Mesendoderm (in vitro differentiated cells): Measurements from ENCODE around the gene GC.
A peak's percentile ranks its signal among the peaks of the same experiment; 100 is the strongest.
"Not testable (repeated sequence)": the region's sequence is repeated elsewhere in the genome, so short reads cannot be mapped to it uniquely, and the experiment has no call there.

Experiments
- DNase-seq: peaks from one replicate; pipeline ENCODE4 v3.0.0; 2013
- H2AK5ac ChIP-seq: 2 replicates; pipeline ENCODE4 v1.6.1; 2013; ENCODE audit warnings: low read length, inconsistent platforms
- H2BK120ac ChIP-seq: 2 replicates; pipeline ENCODE4 v1.6.1; 2013; ENCODE audit warnings: low read depth, mild to moderate bottlenecking, low read length, moderate library complexity, mixed read lengths
- H2BK15ac ChIP-seq: replicated peaks from 2 replicates; pipeline ENCODE4 v1.6.1; 2013; ENCODE audit warnings: low read depth, mild to moderate bottlenecking, moderate library complexity
- H2BK5ac ChIP-seq: 2 replicates; pipeline ENCODE4 v1.6.1; 2013; ENCODE audit warnings: low read length, inconsistent platforms
- H3K18ac ChIP-seq: 2 replicates; pipeline ENCODE4 v1.6.1; 2013; ENCODE audit warnings: mild to moderate bottlenecking, low read length, mixed read lengths
- H3K23ac ChIP-seq: one replicate; pipeline ENCODE4 v1.6.1; 2013; ENCODE audit warnings: low read length
- H3K27ac ChIP-seq: 2 replicates; pipeline ENCODE4 v1.5.1; 2013; ENCODE audit warnings: low read depth, mild to moderate bottlenecking, inconsistent platforms, low read length, moderate library complexity
- H3K27me3 ChIP-seq: 2 replicates; pipeline ENCODE4 v1.6.1; 2013; ENCODE audit warnings: low read length, control low read depth, mild to moderate bottlenecking, inconsistent platforms; ENCODE audit not compliant: insufficient read depth, poor library complexity
- H3K36me3 ChIP-seq: 2 replicates; pipeline ENCODE4 v1.6.1; 2013; ENCODE audit warnings: low read length, inconsistent platforms; ENCODE audit not compliant: control insufficient read depth, insufficient read depth
- H3K4ac ChIP-seq: one replicate; pipeline ENCODE4 v1.6.1; 2013; ENCODE audit warnings: low read depth, mild to moderate bottlenecking, low read length, moderate library complexity
- H3K4me1 ChIP-seq: 2 replicates; pipeline ENCODE4 v1.6.1; 2013; ENCODE audit warnings: low read depth, low read length, inconsistent platforms; ENCODE audit not compliant: control insufficient read depth
- H3K4me2 ChIP-seq: 2 replicates; pipeline ENCODE4 v1.6.1; 2013; ENCODE audit warnings: low read length
- H3K4me3 ChIP-seq: 2 replicates; pipeline ENCODE4 v1.5.1; 2013; ENCODE audit warnings: mild to moderate bottlenecking, low read length
- H3K56ac ChIP-seq: one replicate; pipeline ENCODE4 v1.6.1; 2013; ENCODE audit warnings: low read length
- H3K79me1 ChIP-seq: 2 replicates; pipeline ENCODE4 v1.6.1; 2013; ENCODE audit warnings: low read length, inconsistent platforms
- H3K79me2 ChIP-seq: 2 replicates; pipeline ENCODE4 v1.6.1; 2013; ENCODE audit warnings: mild to moderate bottlenecking, low read length; ENCODE audit not compliant: control insufficient read depth, insufficient read depth
- H3K9ac ChIP-seq: 2 replicates; pipeline ENCODE4 v1.6.1; 2013; ENCODE audit warnings: low read length, inconsistent platforms
- H4K5ac ChIP-seq: one replicate; pipeline ENCODE4 v1.6.1; 2013; ENCODE audit warnings: low read length
- H4K8ac ChIP-seq: one replicate; pipeline ENCODE4 v1.6.1; 2013; ENCODE audit warnings: low read depth, mild to moderate bottlenecking, control low read depth, low read length, moderate library complexity
- WGBS: extraction: QIAGEN DNeasy Blood & Tissue Kit; methylation state at CpG from one replicate; pipeline ENCODE4 v1.1.7; 2013; ENCODE audit warnings: low lambda C conversion rate, missing lambda C conversion rate; ENCODE audit not compliant: insufficient coverage; ENCODE audit errors: extremely low coverage; 5-methylcytosine and 5-hydroxymethylcytosine counted together

GC gene

GRCh38 chr4:71765350-71765749, 18.5 kb downstream of the GC start:
- Histone ChIP-seq H3K79me2 (no peaks in the 10 kb centered on the region), H3K4ac (no peak overlapping the region), H2BK5ac (no peak overlapping the region), H3K4me1 (no peaks in the 10 kb centered on the region), H4K5ac (no peak overlapping the region), H3K36me3 (no peaks in the 10 kb centered on the region), H3K27me3 (no peaks in the 10 kb centered on the region), H3K23ac (no peak overlapping the region), H4K8ac (no peak overlapping the region), H2BK15ac (no peak overlapping the region), H3K4me2 (no peak overlapping the region), H3K4me3 (no peak overlapping the region), H3K18ac (no peak overlapping the region), H2AK5ac (no peak overlapping the region), H2BK120ac (no peak overlapping the region), H3K56ac (no peak overlapping the region), H3K27ac (no peak overlapping the region), H3K9ac (no peak overlapping the region), H3K79me1 (no peaks in the 10 kb centered on the region)
- peak; percentile 23 for DNase-seq
- WGBS: no CpG with 5 or more reads among the region's 4 CpGs

GRCh38 chr4:71752383-71753042, 31.4 kb downstream of the GC start:
- WGBS: no CpG with 5 or more reads among the region's 5 CpGs
- no peak overlapping the region for H3K4me2 ChIP-seq
- no peak for DNase-seq

GRCh38 chr4:71749008-71749594, 34.8 kb downstream of the GC start:
- H3K79me2 ChIP-seq: no peaks in the 10 kb centered on the region
- no peak overlapping the region for H3K9ac ChIP-seq
- no peak overlapping the region for H3K56ac ChIP-seq
- no peak overlapping the region for H2BK5ac ChIP-seq
- H3K4ac ChIP-seq: no peak overlapping the region
- H3K4me1 ChIP-seq: no peaks in the 10 kb centered on the region
- H3K27me3 ChIP-seq: no peaks in the 10 kb centered on the region
- H4K8ac ChIP-seq: no peak overlapping the region
- H3K18ac ChIP-seq: no peak overlapping the region
- H3K27ac ChIP-seq: no peak overlapping the region
- no CpG with 5 or more reads among the region's 4 CpGs for WGBS
- H2BK120ac ChIP-seq: no peak overlapping the region
- no peak for DNase-seq
- no peaks in the 10 kb centered on the region for H3K36me3 ChIP-seq
- H3K23ac ChIP-seq: no peak overlapping the region
- H3K79me1 ChIP-seq: no peaks in the 10 kb centered on the region
- no peak overlapping the region for H2BK15ac ChIP-seq
- H3K4me3 ChIP-seq: no peak overlapping the region
- no peak overlapping the region for H2AK5ac ChIP-seq
- H4K5ac ChIP-seq: no peak overlapping the region
- no peak overlapping the region for H3K4me2 ChIP-seq

More at GRCh38 chr4:71752383-71753042, 31.4 kb downstream of the GC start:
- Histone ChIP-seq H3K9ac (no peak overlapping the region), H3K4ac (no peak overlapping the region), H3K23ac (no peak overlapping the region), H2BK120ac (no peak overlapping the region), H4K8ac (no peak overlapping the region), H3K18ac (no peak overlapping the region), H2AK5ac (no peak overlapping the region), H3K4me1 (no peaks in the 10 kb centered on the region), H3K79me2 (no peaks in the 10 kb centered on the region), H3K27ac (no peak overlapping the region), H2BK5ac (no peak overlapping the region), H3K27me3 (no peaks in the 10 kb centered on the region), H4K5ac (no peak overlapping the region), H3K56ac (no peak overlapping the region), H3K36me3 (no peaks in the 10 kb centered on the region), H2BK15ac (no peak overlapping the region), H3K79me1 (no peaks in the 10 kb centered on the region), H3K4me3 (no peak overlapping the region)

- Histone ChIP-seq H3K36me3 (no peaks in the 10 kb centered on the region), H2BK120ac (no peak overlapping the region), H4K5ac (no peak overlapping the region), H2BK5ac (no peak overlapping the region), H2AK5ac (no peak overlapping the region), H3K18ac (no peak overlapping the region), H3K56ac (no peak overlapping the region), H3K4me2 (no peak overlapping the region), H3K79me2 (no peaks in the 10 kb centered on the region), H3K27me3 (no peaks in the 10 kb centered on the region), H4K8ac (no peak overlapping the region), H3K4me3 (no peak overlapping the region), H3K4me1 (no peaks in the 10 kb centered on the region), H3K23ac (no peak overlapping the region), H3K79me1 (no peaks in the 10 kb centered on the region), H2BK15ac (no peak overlapping the region), H3K4ac (no peak overlapping the region), H3K27ac (no peak overlapping the region), H3K9ac (no peak overlapping the region)
- no CpG with 5 or more reads among the region's 3 CpGs for whole genome bisulfite sequencing
- DNase-seq: no peak
Observed at GRCh38 chr4:71746379-71746778, 37.5 kb downstream of the GC start.

GRCh38 chr4:71738782-71739181, 45.1 kb downstream of the GC start:
- not testable (repeated sequence) for H3K4me1 ChIP-seq, H3K4me3 ChIP-seq, H2BK120ac ChIP-seq, H3K18ac ChIP-seq, H4K8ac ChIP-seq, H3K23ac ChIP-seq, H3K4ac ChIP-seq, H3K9ac ChIP-seq, H3K27me3 ChIP-seq, H3K36me3 ChIP-seq, H3K79me2 ChIP-seq, H2BK15ac ChIP-seq, H3K79me1 ChIP-seq, H4K5ac ChIP-seq, H3K56ac ChIP-seq, H2AK5ac ChIP-seq, DNase-seq, H3K4me2 ChIP-seq, H3K27ac ChIP-seq, H2BK5ac ChIP-seq
- no CpG with 5 or more reads among the region's 2 CpGs for WGBS

- H3K23ac ChIP-seq: no peak overlapping the region
- no peaks in the 10 kb centered on the region for H3K4me1 ChIP-seq
- no peak overlapping the region for H3K56ac ChIP-seq
- H2BK120ac ChIP-seq: no peak overlapping the region
- no peak overlapping the region for H2BK15ac ChIP-seq
- H3K27ac ChIP-seq: no peak overlapping the region
- DNase-seq: peak; percentile 64
- H2AK5ac ChIP-seq: no peak overlapping the region
- H3K4me3 ChIP-seq: no peak overlapping the region
- no peak overlapping the region for H3K18ac ChIP-seq
- no peaks in the 10 kb centered on the region for H3K79me1 ChIP-seq
- no peaks in the 10 kb centered on the region for H3K79me2 ChIP-seq
- H4K5ac ChIP-seq: no peak overlapping the region
- no peak overlapping the region for H2BK5ac ChIP-seq
- no peaks in the 10 kb centered on the region for H3K36me3 ChIP-seq
- H3K4ac ChIP-seq: no peak overlapping the region
- H3K27me3 ChIP-seq: no peaks in the 10 kb centered on the region
- no peak overlapping the region for H3K4me2 ChIP-seq
- no CpG with 5 or more reads among the region's 2 CpGs for WGBS
- no peak overlapping the region for H4K8ac ChIP-seq
- H3K9ac ChIP-seq: no peak overlapping the region
Observed at GRCh38 chr4:71732706-71733105, 51.2 kb downstream of the GC start.
